Chondrocyte (in vitro differentiated cells): ENCODE results near the gene ERMN. TPM values are rescaled to one million over a fixed set of nuclear protein-coding genes. Genes with fewer than 3 reads are reported as not detected.

ENCODE experiments used
- DNase-seq: peaks from one replicate; pipeline ENCODE4 v3.0.0; 2021; ENCODE audit warnings: mixed read lengths, low spot score
- H3K27ac Mint-ChIP-seq: one replicate; pipeline ENCODE4 v1.8.0; 2021; ENCODE audit warnings: mild to moderate bottlenecking, moderate library complexity, mixed read lengths; ENCODE audit not compliant: unreplicated experiment
- H3K27me3 Mint-ChIP-seq: 2 replicates; pipeline ENCODE4 v1.8.0; 2021; ENCODE audit warnings: low read depth, mixed read lengths
- H3K36me3 Mint-ChIP-seq: 2 replicates; pipeline ENCODE4 v1.8.0; 2021; ENCODE audit warnings: low read depth, mixed read lengths
- H3K4me1 Mint-ChIP-seq: 2 replicates; pipeline ENCODE4 v1.8.0; 2021; ENCODE audit warnings: low read depth, mild to moderate bottlenecking, mixed read lengths
- H3K4me3 Mint-ChIP-seq: one replicate; pipeline ENCODE4 v1.8.0; 2021; ENCODE audit warnings: mild to moderate bottlenecking, moderate library complexity, mixed read lengths; ENCODE audit not compliant: unreplicated experiment
- H3K9me3 Mint-ChIP-seq: 2 replicates; pipeline ENCODE4 v1.8.0; 2021; ENCODE audit warnings: low read depth, mixed read lengths
- CTCF ChIP-seq: fragments of 200-600 bp; sonication (generic); IDR thresholded peaks from 2 replicates; pipeline ENCODE4 v1.5.0; 2021; ENCODE audit warnings: antibody characterized with exemption, mild to moderate bottlenecking, moderate library complexity
- total RNA-seq: library from RNA; stranded (reverse); gene quantifications from 3 replicates; pipeline ENCODE4 v1.2.1, GENCODE V29; 2021

Gene ERMN
- total RNA-seq, 1 donor from 2014 or later: not detected

DNA sequence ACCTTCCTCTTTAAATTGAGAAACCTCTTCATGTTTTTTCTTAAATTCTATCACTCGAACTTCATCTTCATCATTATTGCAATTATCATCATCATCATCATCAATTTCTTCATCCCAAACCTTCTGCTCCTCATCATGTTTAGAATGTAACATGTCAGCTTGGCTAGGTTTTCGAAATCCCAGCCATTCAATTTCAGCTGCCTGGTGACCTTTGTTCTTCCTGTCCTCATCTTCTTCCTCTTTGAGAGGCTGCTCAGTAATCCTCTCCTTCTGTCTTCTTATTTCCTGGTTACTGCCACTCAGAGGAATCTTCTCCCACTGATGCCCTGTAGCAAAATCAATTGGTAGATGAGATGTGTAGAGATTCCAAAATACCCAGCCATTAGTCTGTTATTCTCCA is 4.2 kb downstream of the ERMN start:
- Mint-ChIP-seq H3K36me3 (no peaks in the 10 kb centered on the region), H3K27me3 (peaks cover 11% of the 10 kb centered on the region), H3K4me3 (no peak overlapping the region), H3K27ac (no peak overlapping the region), H3K4me1 (no peaks in the 10 kb centered on the region), H3K9me3 (no peaks in the 10 kb centered on the region)
- no peak for TF ChIP-seq CTCF
- DNase-seq: no peak

GRCh38 chr2:157320409-157320808 is 5.2 kb downstream of the ERMN start:
- H3K27ac Mint-ChIP-seq: no peak overlapping the region
- no peaks in the 10 kb centered on the region for H3K4me1 Mint-ChIP-seq
- no peak overlapping the region for H3K4me3 Mint-ChIP-seq
- no peaks in the 10 kb centered on the region for H3K9me3 Mint-ChIP-seq
- DNase-seq: no peak
- H3K36me3 Mint-ChIP-seq: no peaks in the 10 kb centered on the region
- TF ChIP-seq CTCF: no peak
- peaks cover 9% of the 10 kb centered on the region for H3K27me3 Mint-ChIP-seq

DNA sequence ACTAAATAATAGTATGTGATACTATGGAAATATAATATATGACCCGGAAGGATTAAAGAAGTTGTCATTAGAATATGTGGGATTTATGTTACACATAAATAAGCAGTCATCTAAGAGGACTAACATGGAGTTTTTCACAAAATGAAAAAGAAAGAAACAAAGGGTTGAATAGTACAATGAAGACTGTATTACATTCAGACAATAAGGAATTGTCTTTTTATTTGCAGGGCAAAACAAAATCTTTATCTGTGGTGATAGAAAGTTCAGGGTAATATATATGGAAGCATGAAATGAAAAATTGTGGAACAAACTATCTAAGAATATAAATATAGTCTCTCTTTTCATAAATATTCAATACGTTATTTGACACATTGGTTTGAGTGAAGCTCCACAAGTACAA is 5.8 kb downstream of the ERMN start:
- Mint-ChIP-seq H3K27ac (no peak overlapping the region), H3K27me3 (peaks cover 8% of the 10 kb centered on the region), H3K9me3 (no peaks in the 10 kb centered on the region), H3K36me3 (no peaks in the 10 kb centered on the region), H3K4me1 (no peaks in the 10 kb centered on the region), H3K4me3 (no peak overlapping the region)
- DNase-seq: no peak
- TF ChIP-seq CTCF: no peak

DNA sequence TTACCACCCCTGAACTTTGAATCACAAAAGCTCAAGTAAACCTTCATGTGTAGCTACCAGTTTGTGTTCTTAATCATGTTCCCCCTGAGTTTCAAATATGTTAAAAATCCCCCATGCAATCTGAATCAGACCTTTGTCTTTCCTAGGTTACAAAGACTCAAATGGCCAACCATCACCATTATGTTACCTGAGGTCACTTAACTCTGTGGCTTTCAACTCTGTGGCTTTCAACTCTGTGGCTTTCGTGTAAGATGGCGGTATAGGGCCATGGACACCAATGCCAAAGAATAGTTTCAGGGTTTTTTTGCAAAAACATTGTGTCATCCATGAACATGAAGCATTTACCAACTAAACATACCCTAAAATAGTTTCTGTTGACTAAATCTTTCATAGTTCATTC is 6.7 kb downstream of the ERMN start:
- H3K4me3 Mint-ChIP-seq: no peak overlapping the region
- no peaks in the 10 kb centered on the region for H3K4me1 Mint-ChIP-seq
- H3K9me3 Mint-ChIP-seq: no peaks in the 10 kb centered on the region
- H3K36me3 Mint-ChIP-seq: no peaks in the 10 kb centered on the region
- H3K27me3 Mint-ChIP-seq: peaks cover 8% of the 10 kb centered on the region
- DNase-seq: no peak
- no peak overlapping the region for H3K27ac Mint-ChIP-seq
- no peak for TF ChIP-seq CTCF

GRCh38 chr2:157315901-157316300 is 9.7 kb downstream of the ERMN start:
- Mint-ChIP-seq H3K4me1 (no peaks in the 10 kb centered on the region), H3K27me3 (peaks cover 4% of the 10 kb centered on the region), H3K36me3 (peaks cover 3% of the 10 kb centered on the region), H3K9me3 (no peaks in the 10 kb centered on the region), H3K27ac (no peak overlapping the region), H3K4me3 (no peak overlapping the region)
- TF ChIP-seq CTCF: no peak
- DNase-seq: no peak
